GM23248 (cell line): ENCODE results near the gene NEU2. TPM values are rescaled to one million over a fixed set of nuclear protein-coding genes. Genes with fewer than 3 reads are reported as not detected.

Source experiments
- DNase-seq: peaks from one replicate; pipeline ENCODE4 v3.0.0-alpha.2; 2015
- H2AFZ ChIP-seq: fragments of 200-600 bp; sonication (generic); 2 replicates; pipeline ENCODE4 v1.6.1; 2016; ENCODE audit warnings: antibody characterized with exemption
- H3F3A ChIP-seq: fragments of 200-600 bp; sonication (generic); 2 replicates; pipeline ENCODE4 v1.6.1; 2016; ENCODE audit warnings: mild to moderate bottlenecking, antibody characterized with exemption, mixed run types; ENCODE audit not compliant: insufficient read depth
- H3K27ac ChIP-seq: fragments of 200-600 bp; sonication (generic); 2 replicates; pipeline ENCODE4 v1.5.1; 2016; ENCODE audit warnings: mild to moderate bottlenecking
- H3K27me3 ChIP-seq: fragments of 200-600 bp; sonication (generic); replicated peaks from 2 replicates; pipeline ENCODE4 v1.6.1; 2016; ENCODE audit warnings: mild to moderate bottlenecking; ENCODE audit not compliant: insufficient read depth
- H3K36me3 ChIP-seq: fragments of 200-600 bp; sonication (generic); 2 replicates; pipeline ENCODE4 v1.6.1; 2016; ENCODE audit warnings: low read depth, mild to moderate bottlenecking
- H3K4me1 ChIP-seq: fragments of 200-600 bp; sonication (generic); 2 replicates; pipeline ENCODE4 v1.6.1; 2016; ENCODE audit warnings: mild to moderate bottlenecking; ENCODE audit not compliant: insufficient read depth
- H3K4me2 ChIP-seq: fragments of 200-600 bp; sonication (generic); one replicate; pipeline ENCODE4 v1.6.1; 2016; ENCODE audit warnings: mild to moderate bottlenecking; ENCODE audit not compliant: unreplicated experiment
- H3K4me3 ChIP-seq: fragments of 200-600 bp; sonication (generic); 2 replicates; pipeline ENCODE4 v1.5.1; 2016; ENCODE audit warnings: mild to moderate bottlenecking
- H3K79me2 ChIP-seq: fragments of 200-600 bp; sonication (generic); 2 replicates; pipeline ENCODE4 v1.6.1; 2016; ENCODE audit warnings: mild to moderate bottlenecking; ENCODE audit not compliant: insufficient read depth
- H3K9ac ChIP-seq: fragments of 200-600 bp; sonication (generic); 2 replicates; pipeline ENCODE4 v1.6.1; 2016; ENCODE audit warnings: mild to moderate bottlenecking
- H3K9me2 ChIP-seq: fragments of 200-600 bp; sonication (generic); 2 replicates; pipeline ENCODE4 v1.6.1; 2016; ENCODE audit warnings: mixed run types, mild to moderate bottlenecking, moderate library complexity; ENCODE audit not compliant: insufficient read depth
- H3K9me3 ChIP-seq: fragments of 200-600 bp; sonication (generic); one replicate; pipeline ENCODE4 v1.6.1; 2017; ENCODE audit warnings: low read depth
- H4K20me1 ChIP-seq: fragments of 200-600 bp; sonication (generic); 2 replicates; pipeline ENCODE4 v1.6.0; 2016; ENCODE audit not compliant: insufficient read depth
- EZH2 ChIP-seq: fragments of 200-600 bp; sonication (generic); IDR thresholded peaks from 2 replicates; pipeline ENCODE4 v1.6.1; 2018; ENCODE audit warnings: antibody characterized with exemption, mild to moderate bottlenecking; ENCODE audit not compliant: insufficient read depth, poor library complexity, severe bottlenecking
- EZH2phosphoT487 ChIP-seq: fragments of 200-600 bp; sonication (generic); IDR thresholded peaks from 2 replicates; pipeline ENCODE4 v1.6.1; 2018; ENCODE audit warnings: antibody characterized with exemption, moderate library complexity, mild to moderate bottlenecking, low read depth; ENCODE audit not compliant: insufficient read depth
- WGBS, 2 experiments: methylation state at CpG; one replicate each; pipeline ENCODE4 v1.1.6; 2015 to 2017; ENCODE audit warnings: low lambda C conversion rate in 2 of 2, low coverage in 1 of 2; ENCODE audit errors: missing lambda C conversion rate in 2 of 2; 5-methylcytosine and 5-hydroxymethylcytosine counted together
- in situ Hi-C: fragments of 300-500 bp; cut with MboI; formaldehyde crosslinking; loops from 2 replicates; pipeline ENCODE4 v1.15.0; 2020
- polyA plus RNA-seq: library from polyadenylated mRNA; unstranded; fragments of >200 nt; fragmentation: Nextera tagmentation; extraction: Ambion mirVana; gene quantifications from 2 replicates; pipeline ENCODE4 v1.2.1, GENCODE V29; 2016
- total RNA-seq: library from RNA; depleted of rRNA; stranded (reverse); fragments of >200 nt; shearing (Covaris generic); gene quantifications from 2 replicates; pipeline ENCODE4 v1.2.3, GENCODE V29; 2014

Gene NEU2
- total and polyA plus RNA-seq, 2 experiments from 2014 or later, result not detected

DNA sequence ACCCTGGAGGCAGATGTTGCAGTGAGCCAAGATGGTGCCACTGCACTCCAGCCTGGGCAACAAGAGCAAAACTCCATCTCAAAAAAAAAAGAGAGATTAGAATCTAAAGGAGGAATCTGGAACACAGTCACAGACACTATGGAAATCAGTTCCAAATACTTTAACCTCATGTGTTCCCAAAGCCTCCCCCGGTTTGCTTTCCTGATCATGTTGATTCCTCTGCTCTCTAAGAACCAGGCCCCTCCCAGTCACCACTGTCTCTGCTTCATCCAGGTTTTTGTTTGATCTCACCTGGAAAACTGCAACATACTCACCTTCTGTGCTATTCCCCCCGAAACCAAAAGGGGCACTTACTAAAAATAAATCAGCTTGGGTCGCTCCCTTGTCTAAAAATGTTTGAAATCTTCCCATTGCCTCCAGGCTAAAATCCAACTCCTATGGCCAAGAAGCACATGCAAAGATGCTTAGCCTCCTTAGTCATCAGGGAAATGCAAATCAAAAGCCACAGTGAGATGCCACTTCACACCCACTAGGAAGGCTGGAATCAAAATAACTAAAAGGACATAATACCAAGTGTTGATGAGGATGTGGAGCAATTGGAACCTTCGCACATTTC is 6.2 kb upstream of the NEU2 start:
- Histone ChIP-seq H3K9me2 (no peaks in the 10 kb centered on the region), H3K9me3 (no peaks in the 10 kb centered on the region), H3K9ac (no peak overlapping the region), H3K27me3 (no peaks in the 10 kb centered on the region), H3K36me3 (no peaks in the 10 kb centered on the region), H3K4me2 (peak overlapping the region; percentile 38), H3K27ac (no peak overlapping the region; the same call in 1 of the 2 replicates), H3F3A (peaks cover 15% of the 10 kb centered on the region), H3K79me2 (no peaks in the 10 kb centered on the region), H3K4me1 (peaks cover 17% of the 10 kb centered on the region), H4K20me1 (no peaks in the 10 kb centered on the region), H2AFZ (0 out of 2 replicates have a peak overlapping the region, but pooled peaks have one; percentile 27), H3K4me3 (no peak overlapping the region)
- 9 to 10% methylated on average over 4 of the region's 4 CpGs for WGBS, 2 experiments
- in situ Hi-C loops, result no loop called here
- no peak for TF ChIP-seq EZH2phosphoT487
- TF ChIP-seq EZH2, result no peak
- peak; percentile 85 for DNase-seq

DNA sequence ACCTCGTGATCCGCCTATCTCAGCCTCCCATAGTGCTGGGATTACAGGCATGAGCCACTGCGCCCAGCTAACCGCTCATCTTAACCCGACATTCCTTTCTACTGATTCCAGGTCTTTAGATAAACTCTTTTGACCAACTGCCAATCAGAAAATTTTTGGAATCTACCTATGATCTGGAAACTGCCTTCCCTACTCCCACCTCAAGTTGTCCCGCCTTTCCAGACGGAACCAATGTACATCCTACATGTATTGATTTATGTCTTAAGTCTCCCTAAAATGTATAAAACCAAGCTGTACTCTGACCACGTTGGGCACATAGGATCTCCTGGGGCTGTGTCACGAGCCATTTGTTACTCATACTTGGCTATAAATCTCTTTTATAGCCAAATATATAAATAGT is 3.2 kb upstream of the NEU2 start:
- no peaks in the 10 kb centered on the region for H3K79me2 ChIP-seq
- peaks cover 15% of the 10 kb centered on the region for H3F3A ChIP-seq
- 82 to 83% methylated on average over 9 of the region's 9 CpGs for WGBS, 2 experiments
- no peak overlapping the region for H2AFZ ChIP-seq
- no peaks in the 10 kb centered on the region for H3K36me3 ChIP-seq
- no peaks in the 10 kb centered on the region for H3K9me2 ChIP-seq
- H3K4me3 ChIP-seq, result no peak overlapping the region
- no peak overlapping the region for H3K27ac ChIP-seq
- H4K20me1 ChIP-seq, result no peaks in the 10 kb centered on the region
- H3K9me3 ChIP-seq, result no peaks in the 10 kb centered on the region
- H3K4me1 ChIP-seq, result peaks cover 34% of the 10 kb centered on the region
- no peak overlapping the region for H3K9ac ChIP-seq
- no peak for TF ChIP-seq EZH2phosphoT487
- TF ChIP-seq EZH2, result no peak
- H3K4me2 ChIP-seq, result no peak overlapping the region
- no peaks in the 10 kb centered on the region for H3K27me3 ChIP-seq
- in situ Hi-C loops, result no loop called here
- DNase-seq, result peak; percentile 42

DNA sequence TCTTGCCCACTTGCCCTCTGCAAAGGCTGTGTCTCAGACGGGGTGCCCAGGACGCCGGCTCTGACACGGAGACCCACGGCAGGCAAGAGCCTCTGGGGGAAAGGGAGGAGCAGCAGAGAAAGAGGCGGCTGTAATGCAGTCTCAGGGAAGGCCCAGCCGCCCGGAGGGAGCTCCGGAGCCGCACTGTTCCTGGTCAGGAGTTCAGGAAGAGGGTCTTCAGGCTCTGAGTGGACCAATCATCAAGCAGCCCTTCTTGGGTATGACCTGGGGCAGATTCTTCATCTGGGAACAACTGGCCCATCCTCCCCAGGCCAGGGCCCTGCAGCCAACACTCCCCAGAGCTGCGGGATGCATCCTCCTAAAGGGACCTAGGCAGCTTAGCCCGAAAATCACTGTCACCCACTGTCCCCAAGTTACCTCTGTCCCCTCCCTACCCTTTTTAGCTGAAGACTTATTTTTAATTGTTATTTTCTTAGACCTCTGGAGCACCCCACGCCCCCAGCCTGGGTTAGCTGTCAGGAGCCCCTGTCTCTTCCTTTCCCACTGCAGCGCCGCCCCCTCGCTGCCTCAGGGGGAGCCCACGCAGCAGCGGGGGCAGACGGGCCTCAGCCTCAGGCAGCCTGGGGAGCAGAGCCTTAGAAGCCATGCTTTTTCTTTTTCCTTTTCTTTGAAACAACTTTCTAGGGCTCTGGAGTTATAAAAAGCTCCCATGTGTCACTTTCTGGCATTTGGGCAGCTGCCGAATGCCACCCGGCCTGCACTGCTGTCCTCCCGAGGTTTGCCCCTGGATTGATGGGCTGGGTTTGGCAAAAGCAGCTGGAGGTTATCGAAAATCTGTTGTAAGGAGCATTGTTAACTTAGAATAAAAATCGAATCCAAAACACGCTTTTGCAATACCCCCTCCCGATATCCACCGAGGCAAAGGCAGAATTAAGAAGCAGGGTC is 644 bp upstream of the NEU2 start:
- peaks cover 13% of the 10 kb centered on the region for H3F3A ChIP-seq
- in situ Hi-C loops, result no loop called here

DNA sequence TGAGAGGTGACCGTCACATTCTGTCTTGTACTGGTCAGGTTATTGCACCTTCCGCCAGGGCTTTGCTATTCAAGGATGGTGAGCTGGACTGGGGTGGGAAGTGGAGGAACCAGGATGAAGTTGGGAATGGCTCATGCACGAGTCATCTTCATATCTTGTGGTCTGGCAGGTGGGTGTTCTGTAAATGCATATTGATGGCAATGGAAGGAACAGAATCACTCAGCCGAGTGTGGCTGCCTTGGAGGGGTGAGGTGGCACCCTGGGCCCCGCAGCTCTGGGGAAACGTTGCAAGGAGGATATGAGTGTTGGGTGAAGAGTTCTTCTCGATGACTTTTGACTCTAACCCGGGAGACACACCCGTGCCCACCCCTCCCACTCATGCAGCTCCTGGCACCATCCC is 1.2 kb downstream of the NEU2 start:
- WGBS, 2 experiments, result 15 to 16% methylated on average over 9 of the region's 9 CpGs
- Histone ChIP-seq H3K9me3 (no peaks in the 10 kb centered on the region), H3K79me2 (no peaks in the 10 kb centered on the region), H3K9ac (no peak overlapping the region), H3K27ac (no peak overlapping the region), H3K36me3 (no peaks in the 10 kb centered on the region), H4K20me1 (no peaks in the 10 kb centered on the region), H3F3A (peaks cover 23% of the 10 kb centered on the region), H3K4me1 (peaks cover 17% of the 10 kb centered on the region), H3K4me2 (no peak overlapping the region), H3K4me3 (no peak overlapping the region), H2AFZ (no peak overlapping the region), H3K27me3 (no peaks in the 10 kb centered on the region), H3K9me2 (no peaks in the 10 kb centered on the region)
- TF ChIP-seq EZH2phosphoT487, result no peak
- TF ChIP-seq EZH2, result no peak
- in situ Hi-C loops, result no loop called here
- DNase-seq, result peak; percentile 84

More for the DNA sequence above, 644 bp upstream of the NEU2 start:
- no peak overlapping the region for H3K9ac ChIP-seq
- H3K4me1 ChIP-seq, result peaks cover 20% of the 10 kb centered on the region
- no peak overlapping the region for H3K27ac ChIP-seq
- DNase-seq, result no peak
- H3K27me3 ChIP-seq, result no peaks in the 10 kb centered on the region
- H3K36me3 ChIP-seq, result no peaks in the 10 kb centered on the region
- H3K9me2 ChIP-seq, result no peaks in the 10 kb centered on the region
- no peaks in the 10 kb centered on the region for H4K20me1 ChIP-seq
- H2AFZ ChIP-seq, result no peak overlapping the region
- WGBS, 2 experiments, result 89% methylated on average over 27 of the region's 27 CpGs
- TF ChIP-seq EZH2, result no peak
- TF ChIP-seq EZH2phosphoT487, result no peak
- no peak overlapping the region for H3K4me3 ChIP-seq
- H3K4me2 ChIP-seq, result no peak overlapping the region
- H3K79me2 ChIP-seq, result no peaks in the 10 kb centered on the region
- no peaks in the 10 kb centered on the region for H3K9me3 ChIP-seq
